ENCODE data around the gene ANKLE1.

ANKLE1 gene

GRCh38 chr19:17281391-17282304, at the start of gene ANKLE1:
Gene ANKLE1, plus strand, starts transcription at chr19:17281901. Its CDS starts 20 bp downstream, at chr19:17281921.
- peaks cover under 1% of the 10 kb centered on the region for H3K36me3 Mint-ChIP-seq
- peak within 1 kb of the TSS; percentile 89 for H3K4me3 Mint-ChIP-seq
- no peaks in the 10 kb centered on the region for H3K9me3 Mint-ChIP-seq
- no peaks in the 10 kb centered on the region for H3K27me3 Mint-ChIP-seq
- peak within 1 kb of the TSS; percentile 41 for H3K27ac Mint-ChIP-seq
- no peaks in the 10 kb centered on the region for H3K4me1 Mint-ChIP-seq

GRCh38 chr19:17232258-17232657, 49.4 kb upstream of the ANKLE1 start:
- Mint-ChIP-seq H3K27ac (no peak overlapping the region), H3K27me3 (no peaks in the 10 kb centered on the region), H3K36me3 (no peaks in the 10 kb centered on the region), H3K4me1 (peaks cover 11% of the 10 kb centered on the region), H3K4me3 (no peak overlapping the region), H3K9me3 (no peaks in the 10 kb centered on the region)

- peak overlapping the region; percentile 80 for H3K27ac Mint-ChIP-seq
Observed at GRCh38 chr19:17234911-17235299, 46.8 kb upstream of the ANKLE1 start.

GRCh38 chr19:17235300-17235970, 46.3 kb upstream of the ANKLE1 start:
- Mint-ChIP-seq H3K4me1 (peaks cover 15% of the 10 kb centered on the region), H3K9me3 (no peaks in the 10 kb centered on the region), H3K27me3 (no peaks in the 10 kb centered on the region), H3K27ac (peak overlapping the region; percentile 80), H3K36me3 (no peaks in the 10 kb centered on the region), H3K4me3 (peak overlapping the region; percentile 84)

More at GRCh38 chr19:17234911-17235299, 46.8 kb upstream of the ANKLE1 start:
- peak overlapping the region; percentile 84 for H3K4me3 Mint-ChIP-seq
- H3K27me3 Mint-ChIP-seq, result no peaks in the 10 kb centered on the region
- peaks cover 15% of the 10 kb centered on the region for H3K4me1 Mint-ChIP-seq
- H3K36me3 Mint-ChIP-seq, result no peaks in the 10 kb centered on the region
- H3K9me3 Mint-ChIP-seq, result no peaks in the 10 kb centered on the region

GRCh38 chr19:17235971-17236777, 45.5 kb upstream of the ANKLE1 start:
- Mint-ChIP-seq H3K4me1 (peaks cover 15% of the 10 kb centered on the region), H3K36me3 (no peaks in the 10 kb centered on the region), H3K9me3 (no peaks in the 10 kb centered on the region), H3K27me3 (no peaks in the 10 kb centered on the region), H3K27ac (no peak overlapping the region), H3K4me3 (peak overlapping the region; percentile 57)

GRCh38 chr19:17236811-17237543, 44.7 kb upstream of the ANKLE1 start:
- Mint-ChIP-seq H3K9me3 (no peaks in the 10 kb centered on the region), H3K27ac (no peak overlapping the region), H3K4me1 (peaks cover 15% of the 10 kb centered on the region), H3K27me3 (no peaks in the 10 kb centered on the region), H3K4me3 (peak overlapping the region; percentile 57), H3K36me3 (no peaks in the 10 kb centered on the region)

GRCh38 chr19:17237747-17238706, 43.7 kb upstream of the ANKLE1 start:
- no peaks in the 10 kb centered on the region for H3K9me3 Mint-ChIP-seq
- no peaks in the 10 kb centered on the region for H3K36me3 Mint-ChIP-seq
- H3K4me1 Mint-ChIP-seq, result peaks cover 15% of the 10 kb centered on the region
- H3K27me3 Mint-ChIP-seq, result no peaks in the 10 kb centered on the region
- H3K27ac Mint-ChIP-seq, result no peak overlapping the region
- H3K4me3 Mint-ChIP-seq, result peak overlapping the region; percentile 58

GRCh38 chr19:17240062-17240752, 41.5 kb upstream of the ANKLE1 start:
- Mint-ChIP-seq H3K27me3 (no peaks in the 10 kb centered on the region), H3K4me3 (no peak overlapping the region), H3K4me1 (peaks cover 3% of the 10 kb centered on the region), H3K36me3 (no peaks in the 10 kb centered on the region), H3K27ac (no peak overlapping the region), H3K9me3 (no peaks in the 10 kb centered on the region)

- no peaks in the 10 kb centered on the region for H3K36me3 Mint-ChIP-seq
- H3K4me3 Mint-ChIP-seq, result no peak overlapping the region
- H3K4me1 Mint-ChIP-seq, result peaks cover 3% of the 10 kb centered on the region
- no peak overlapping the region for H3K27ac Mint-ChIP-seq
- H3K27me3 Mint-ChIP-seq, result no peaks in the 10 kb centered on the region
- H3K9me3 Mint-ChIP-seq, result no peaks in the 10 kb centered on the region
Observed at GRCh38 chr19:17240826-17241399, 40.8 kb upstream of the ANKLE1 start.

GRCh38 chr19:17242431-17243208, 39.1 kb upstream of the ANKLE1 start:
- H3K4me1 Mint-ChIP-seq, result peaks cover 9% of the 10 kb centered on the region
- H3K27ac Mint-ChIP-seq, result no peak overlapping the region
- no peaks in the 10 kb centered on the region for H3K9me3 Mint-ChIP-seq
- H3K4me3 Mint-ChIP-seq, result no peak overlapping the region
- H3K36me3 Mint-ChIP-seq, result no peaks in the 10 kb centered on the region
- no peaks in the 10 kb centered on the region for H3K27me3 Mint-ChIP-seq

GRCh38 chr19:17243211-17243829, 38.4 kb upstream of the ANKLE1 start:
- Mint-ChIP-seq H3K9me3 (no peaks in the 10 kb centered on the region), H3K36me3 (no peaks in the 10 kb centered on the region), H3K27ac (no peak overlapping the region), H3K4me1 (peaks cover 6% of the 10 kb centered on the region), H3K4me3 (no peak overlapping the region), H3K27me3 (no peaks in the 10 kb centered on the region)

- no peaks in the 10 kb centered on the region for H3K9me3 Mint-ChIP-seq
- no peak overlapping the region for H3K27ac Mint-ChIP-seq
- H3K36me3 Mint-ChIP-seq, result no peaks in the 10 kb centered on the region
- H3K27me3 Mint-ChIP-seq, result no peaks in the 10 kb centered on the region
- peaks cover 6% of the 10 kb centered on the region for H3K4me1 Mint-ChIP-seq
- peak overlapping the region; percentile 64 for H3K4me3 Mint-ChIP-seq
Observed at GRCh38 chr19:17243830-17244617, 37.7 kb upstream of the ANKLE1 start.
